Erythroblast (primary cell): Measurements from ENCODE around the gene FMO4.

ENCODE experiments used
- GATA1 ChIP-seq: IDR thresholded peaks from 2 replicates; pipeline ENCODE4 v1.6.1; 2011; ENCODE audit warnings: low read depth, mild to moderate bottlenecking, control low read depth, low read length, moderate library complexity
- POLR2A ChIP-seq: IDR thresholded peaks from 2 replicates; pipeline ENCODE4 v1.6.1; 2011; ENCODE audit warnings: mild to moderate bottlenecking, low read length

- TF ChIP-seq POLR2A (no peak), GATA1 (no peak)
Measured at GRCh38 chr1:171366085-171366484, 52.1 kb downstream of the FMO4 start.
